NCI-H128 (cell line): ENCODE results near the gene MORN1.

Experiments used
- DNase-seq: peaks from one replicate; lab custom pipeline; 2025; ENCODE audit not compliant: unreplicated experiment; lab: John Stamatoyannopoulos, UW

The MORN1 gene

GRCh38 chr1:2422523-2422922 lies 31.2 kb upstream of the MORN1 start:
- no peak for DNase-seq

GRCh38 chr1:2419416-2419815 lies 28.1 kb upstream of the MORN1 start:
- DNase-seq: no peak

- no peak for DNase-seq
Observed at GRCh38 chr1:2418791-2419320, 27.5 kb upstream of the MORN1 start.

GRCh38 chr1:2417833-2418225 lies 26.5 kb upstream of the MORN1 start:
- DNase-seq: no peak

GRCh38 chr1:2417083-2417832 lies 25.9 kb upstream of the MORN1 start:
- DNase-seq: no peak

DNA sequence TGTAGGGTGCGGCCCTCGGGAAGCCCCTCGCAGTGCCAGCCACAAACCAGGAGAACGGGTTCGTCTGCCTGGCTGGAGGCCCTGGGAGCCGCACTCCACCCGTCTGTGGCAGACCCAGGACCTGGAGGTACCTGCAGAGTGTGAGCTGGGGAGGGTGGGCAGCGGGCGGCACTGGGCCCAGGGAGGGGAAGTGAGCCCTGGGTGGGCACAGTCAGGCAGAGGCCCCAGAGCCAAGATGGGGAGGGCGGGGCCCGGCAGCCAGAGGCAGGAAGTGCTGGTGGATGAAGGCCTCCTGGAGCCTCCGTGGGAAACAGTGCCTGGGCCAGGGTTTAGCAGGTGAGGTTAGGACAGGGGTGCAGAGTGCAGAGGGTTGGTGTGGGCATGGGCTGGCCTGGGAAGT lies 25.0 kb upstream of the MORN1 start:
- DNase-seq: no peak

DNA sequence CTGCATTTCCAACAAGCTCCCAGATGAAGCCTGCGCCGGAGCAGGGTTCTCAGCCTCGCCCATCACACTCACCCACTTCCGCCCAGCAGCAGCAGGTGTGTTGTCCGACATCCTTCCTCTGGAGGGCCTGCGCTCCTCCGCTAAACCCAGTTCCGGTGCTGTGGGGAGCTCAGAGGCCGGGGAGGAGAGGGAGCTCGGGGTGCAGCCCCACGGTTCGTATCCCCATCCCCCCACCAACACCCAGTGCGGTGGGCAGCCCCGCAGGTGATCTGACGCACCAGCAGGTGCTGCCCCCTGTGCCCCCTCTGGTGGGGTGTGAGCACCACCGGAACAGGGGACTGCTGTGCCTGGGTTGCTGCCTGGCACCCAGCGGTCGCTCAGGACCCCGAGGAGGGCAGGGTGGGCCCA lies 24.5 kb upstream of the MORN1 start:
- DNase-seq: no peak

DNA sequence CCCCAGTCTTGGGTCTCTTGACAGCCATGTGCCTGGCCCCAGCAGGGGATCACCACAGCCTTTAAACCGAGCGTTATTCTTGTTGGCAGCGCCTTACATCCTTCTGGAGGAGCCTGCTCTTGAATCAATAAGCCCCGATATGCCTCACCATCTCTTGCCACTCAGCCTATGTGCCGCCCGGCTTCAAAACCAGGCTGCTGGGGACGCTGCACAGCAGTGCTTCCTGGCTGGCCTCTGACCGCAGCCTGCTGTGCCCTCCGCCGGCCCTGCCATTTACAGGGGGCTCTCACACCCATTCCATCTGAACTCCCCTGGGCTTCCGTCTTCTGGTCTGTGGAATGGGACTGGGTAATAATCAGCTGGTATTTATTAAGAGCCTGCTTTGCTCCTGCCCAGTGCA lies 24.0 kb upstream of the MORN1 start:
- no peak for DNase-seq

GRCh38 chr1:2414297-2414958 lies 23.1 kb upstream of the MORN1 start:
- peak; percentile 51 for DNase-seq

DNA sequence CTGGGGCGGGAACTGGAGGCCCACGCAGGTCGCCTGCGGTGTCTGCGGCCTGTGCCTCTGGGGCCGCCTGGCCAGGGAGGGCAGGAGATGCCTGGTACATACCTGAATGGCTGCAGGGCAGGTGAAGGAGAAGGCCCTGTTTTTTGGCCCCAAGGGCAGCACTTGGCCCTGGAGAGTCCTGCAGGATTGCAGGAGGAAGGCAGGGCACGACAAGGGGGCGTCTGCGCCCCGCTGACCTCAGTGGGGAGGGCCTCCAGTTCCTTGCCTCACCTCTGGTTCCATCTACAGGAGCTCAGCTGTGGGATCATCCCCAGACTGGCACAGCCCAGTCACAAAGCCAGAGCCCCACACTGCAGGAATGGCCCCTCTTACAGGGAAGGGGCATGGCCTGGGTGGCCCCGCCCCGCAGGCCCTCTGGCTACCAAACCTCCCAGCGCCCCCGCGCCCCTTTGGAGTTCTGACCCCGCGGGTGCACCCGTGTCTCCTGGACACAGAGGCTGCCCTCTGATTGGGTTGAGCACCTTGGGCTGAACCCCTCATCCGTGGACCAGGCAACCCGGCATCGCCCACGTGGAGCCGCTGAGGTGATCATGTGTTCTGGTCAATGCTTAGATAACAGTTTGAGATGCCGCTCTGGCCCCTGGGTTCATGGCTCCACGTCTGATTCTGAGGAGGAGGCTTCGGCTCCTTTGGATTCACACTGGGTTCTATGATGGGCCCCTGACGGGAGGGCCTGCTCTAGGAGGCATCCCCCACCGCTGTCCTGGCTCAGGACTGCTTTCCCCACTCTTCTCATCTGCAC lies 22.3 kb upstream of the MORN1 start:
- DNase-seq: no peak

- DNase-seq: no peak
Observed at GRCh38 chr1:2412773-2413494, 21.6 kb upstream of the MORN1 start.

DNA sequence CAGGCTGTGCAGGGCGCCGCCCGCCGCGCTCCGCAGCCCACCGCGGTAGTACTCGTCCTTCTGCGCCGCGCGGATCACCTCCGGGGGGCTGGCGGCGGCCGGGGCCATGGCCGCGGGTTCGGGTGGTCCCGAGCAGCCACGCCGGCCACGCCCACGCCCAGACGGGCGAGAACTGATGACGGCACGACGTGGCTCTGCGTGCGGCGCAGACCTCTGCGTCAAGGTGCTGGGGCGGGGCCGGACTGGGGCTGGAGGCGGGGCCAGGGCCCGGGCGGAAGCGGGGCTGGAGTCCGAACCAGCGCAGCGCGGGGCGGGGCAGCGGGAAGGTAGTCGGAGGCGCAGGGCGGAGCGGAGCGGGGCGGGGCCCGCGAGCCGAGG lies 21.0 kb upstream of the MORN1 start, which contains the start of gene PEX10:
TSS of gene PEX10 (minus strand) at position 170 of the 378 bp plus-strand sequence. CDS start at position 108, 62 bp downstream.
- peak; percentile 95 for DNase-seq

DNA sequence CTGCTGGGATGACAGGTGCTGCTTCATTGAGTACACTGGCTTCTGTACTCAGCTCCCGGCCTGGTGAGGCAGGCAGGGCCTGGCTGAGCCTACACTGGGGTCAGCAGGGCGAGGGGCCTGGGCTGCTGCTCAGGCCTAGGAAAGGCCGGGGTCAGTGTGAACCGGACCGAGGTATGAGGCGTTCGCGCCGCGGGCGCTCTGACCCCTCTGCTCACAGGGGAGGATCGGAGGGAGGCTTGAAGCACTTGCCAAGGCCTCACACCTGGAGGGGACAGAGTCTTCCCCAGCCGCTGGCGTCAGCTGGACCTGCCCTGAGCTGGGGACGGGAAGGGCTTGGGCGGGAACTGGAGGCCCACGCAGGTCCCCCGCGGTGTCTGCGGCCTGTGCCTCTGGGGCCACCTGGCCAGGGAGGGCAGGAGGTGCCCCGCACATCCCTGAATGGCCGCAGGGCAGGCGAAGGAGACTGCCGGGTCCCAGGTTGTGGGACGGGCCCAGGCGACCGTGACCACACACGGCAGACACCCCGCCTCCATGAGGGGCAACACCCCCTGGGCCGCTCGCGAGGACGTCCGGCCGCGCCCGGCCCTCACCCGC lies 20.5 kb upstream of the MORN1 start:
- no peak for DNase-seq

GRCh38 chr1:2409745-2410144 lies 18.4 kb upstream of the MORN1 start:
- DNase-seq: no peak

DNA sequence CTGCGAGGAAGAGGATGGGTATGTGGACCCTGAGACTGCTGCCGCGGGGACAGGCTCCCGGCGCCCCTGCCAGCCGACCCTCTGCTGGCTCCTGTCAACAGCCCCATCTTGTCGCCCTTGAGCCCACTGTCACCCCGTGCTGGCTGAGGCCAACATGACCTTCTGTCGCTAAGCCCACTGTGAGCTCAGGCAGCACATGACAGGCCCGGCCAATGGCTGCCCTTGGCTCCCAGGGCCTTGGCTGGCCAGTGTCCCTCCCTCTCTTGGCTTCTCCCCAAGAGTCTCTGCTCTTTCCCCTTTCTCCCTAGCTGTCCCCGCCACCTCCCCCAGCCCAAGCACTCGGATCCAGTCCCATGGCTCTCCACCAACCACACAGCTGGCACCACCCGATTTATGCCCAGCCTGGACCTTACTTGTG lies 17.5 kb upstream of the MORN1 start:
- no peak for DNase-seq

GRCh38 chr1:2408456-2408855 lies 17.1 kb upstream of the MORN1 start:
- DNase-seq: no peak

GRCh38 chr1:2407991-2408275 lies 16.6 kb upstream of the MORN1 start:
- no peak for DNase-seq

- no peak for DNase-seq
Observed at GRCh38 chr1:2407166-2407990, 16.0 kb upstream of the MORN1 start.

DNA sequence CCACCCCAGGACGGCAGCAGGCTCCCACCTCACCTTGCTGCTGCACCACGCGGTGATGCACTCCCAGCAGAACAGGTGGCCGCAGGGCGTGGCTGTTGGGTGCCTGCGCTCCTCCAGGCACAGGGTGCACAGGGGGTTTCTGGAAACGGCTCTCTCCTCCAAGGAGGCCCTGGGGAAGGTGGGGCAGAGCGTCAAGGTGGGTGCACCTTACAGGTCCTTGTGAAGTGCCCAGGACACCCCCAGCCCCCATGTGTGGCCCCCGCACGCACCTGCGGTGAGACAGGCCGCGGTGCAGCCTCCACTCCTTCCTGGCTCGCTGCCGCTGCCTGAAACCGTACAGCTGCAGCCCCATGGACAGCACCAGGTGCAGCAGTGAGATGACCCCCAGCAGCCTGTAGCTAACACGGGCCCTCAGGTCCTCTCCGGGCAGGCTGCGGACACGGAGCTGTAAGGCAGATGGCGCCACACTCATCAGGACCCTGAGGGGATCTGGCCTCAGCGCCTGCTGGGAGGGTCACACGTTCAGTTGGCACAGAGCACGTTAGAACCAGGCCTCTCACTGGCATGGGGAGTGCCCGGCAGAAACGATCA lies 15.2 kb upstream of the MORN1 start:
- no peak for DNase-seq
